Psoas muscle (tissue), 8 donors: Measurements from ENCODE around the gene FKBP3. TPM values are rescaled to one million over a fixed set of nuclear protein-coding genes. Genes with fewer than 3 reads are reported as not detected.

Experiments
- ATAC-seq, 4 donors: fragments of 200-7000 bp; cut with Tn5 transposase; one replicate each; pipeline ENCODE4 v1.9.1; 2020; ENCODE audit warnings: moderate library complexity in 3 of 4, mild to moderate bottlenecking in 2 of 4
- DNase-seq, 2 donors: peaks; one replicate each; pipeline ENCODE4 v3.0.0-alpha.2; 2020
- H3K27ac ChIP-seq: fragments of 200-600 bp; one replicate; pipeline ENCODE4 v1.8.0; 2022
- H3K27me3 ChIP-seq, 3 donors: fragments of 200-600 bp in 1 of 3; one replicate each; pipeline versions ENCODE4 v1.6.1 to v1.8.0; 2013 to 2022; ENCODE audit warnings: low read length in 2 of 3, mild to moderate bottlenecking in 2 of 3, moderate library complexity in 1 of 3; ENCODE audit not compliant: insufficient read depth in 3 of 3
- H3K36me3 ChIP-seq, 2 donors: fragments of 200-600 bp in 1 of 2; one replicate each; pipeline versions ENCODE4 v1.6.1 to v1.8.0; 2013 to 2022; ENCODE audit warnings: low read depth in 1 of 2, mild to moderate bottlenecking in 1 of 2, moderate library complexity in 1 of 2; ENCODE audit not compliant: insufficient read depth in 1 of 2
- H3K4me1 ChIP-seq: fragments of 200-600 bp; one replicate; pipeline ENCODE4 v1.8.0; 2022
- H3K4me3 ChIP-seq: fragments of 200-600 bp; one replicate; pipeline ENCODE4 v1.8.0; 2022; ENCODE audit warnings: mild to moderate bottlenecking
- H3K9me3 ChIP-seq: fragments of 200-600 bp; one replicate; pipeline ENCODE4 v1.8.0; 2022
- whole genome bisulfite sequencing, 3 donors: extraction: QIAGEN DNeasy Blood & Tissue Kit; methylation state at CpG; one replicate each; pipeline versions ENCODE4 v1.1.6 to v1.1.7; 2013; 5-methylcytosine and 5-hydroxymethylcytosine counted together
- intact Hi-C, 2 donors: fragments of 100-400 bp; cut with DNase I; formaldehyde crosslinking; loops; one replicate each; pipeline versions ENCODE4 v1.11.0 to v1.14.2; 2022
- polyA plus RNA-seq, 3 donors: library from polyadenylated mRNA; stranded (reverse); fragments of 200-250 nt; gene quantifications; one replicate each; pipeline ENCODE4 v1.2.3, GENCODE V29; 2013
- total RNA-seq, 4 donors: library from RNA; stranded (reverse); fragmentation: NEBNext Ultra II Directional in 2 of 4; extraction: Animal tissue kit (Norgen Biotek cat#: 25700) in 2 of 4; gene quantifications; one replicate each; pipeline versions ENCODE4 v1.2.1 to v1.2.4, GENCODE V29; 2021 to 2023
- TF ChIP-seq, protein P1 (sequence below): fragments of 200-600 bp; IDR thresholded peaks from one replicate; pipeline ENCODE4 v1.8.0; 2022; ENCODE audit warnings: antibody characterized with exemption
- donor health status: healthy with polysubstance abuse.
- donor health status: DM: no; HTN: no; CAD: no; lungs with moderate emphysema.
- donor health status: Bipolar disorder and iron deficiency.
- donor health status: healthy.
- donor health status: DM: yes; HTN: yes; CAD: no.
- donor health status: DM: no; HTN: no; CAD: no.
- donor health status: DM: no; HTN: no; CAD: no.
- donor health status: DM: yes; HTN: yes; CAD: no.

FKBP3 gene
- total and polyA plus RNA-seq, 7 donors, result 132 to 346 (median 197) TPM

DNA sequence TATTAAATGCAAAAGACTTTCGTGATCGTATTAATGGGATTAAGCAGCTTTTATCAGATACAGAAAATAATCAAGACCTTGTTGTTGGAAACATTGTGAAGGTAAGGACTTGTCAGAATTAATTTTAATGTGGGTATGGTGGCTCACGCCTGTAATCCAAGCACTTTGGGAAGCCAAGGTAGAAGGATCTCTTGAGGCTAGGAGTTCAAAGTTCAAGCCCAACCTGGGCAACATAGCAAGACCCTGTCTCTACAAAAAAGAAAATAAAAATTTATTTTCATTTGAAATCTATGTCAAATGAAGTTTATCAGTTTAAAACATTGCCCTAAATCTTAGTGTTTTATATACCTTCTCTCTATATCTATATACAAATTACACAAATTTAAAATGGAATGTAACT lies 67.6 kb downstream of the FKBP3 start:
- intact Hi-C loops, result no loop called here
- TF ChIP-seq, protein P1, sequence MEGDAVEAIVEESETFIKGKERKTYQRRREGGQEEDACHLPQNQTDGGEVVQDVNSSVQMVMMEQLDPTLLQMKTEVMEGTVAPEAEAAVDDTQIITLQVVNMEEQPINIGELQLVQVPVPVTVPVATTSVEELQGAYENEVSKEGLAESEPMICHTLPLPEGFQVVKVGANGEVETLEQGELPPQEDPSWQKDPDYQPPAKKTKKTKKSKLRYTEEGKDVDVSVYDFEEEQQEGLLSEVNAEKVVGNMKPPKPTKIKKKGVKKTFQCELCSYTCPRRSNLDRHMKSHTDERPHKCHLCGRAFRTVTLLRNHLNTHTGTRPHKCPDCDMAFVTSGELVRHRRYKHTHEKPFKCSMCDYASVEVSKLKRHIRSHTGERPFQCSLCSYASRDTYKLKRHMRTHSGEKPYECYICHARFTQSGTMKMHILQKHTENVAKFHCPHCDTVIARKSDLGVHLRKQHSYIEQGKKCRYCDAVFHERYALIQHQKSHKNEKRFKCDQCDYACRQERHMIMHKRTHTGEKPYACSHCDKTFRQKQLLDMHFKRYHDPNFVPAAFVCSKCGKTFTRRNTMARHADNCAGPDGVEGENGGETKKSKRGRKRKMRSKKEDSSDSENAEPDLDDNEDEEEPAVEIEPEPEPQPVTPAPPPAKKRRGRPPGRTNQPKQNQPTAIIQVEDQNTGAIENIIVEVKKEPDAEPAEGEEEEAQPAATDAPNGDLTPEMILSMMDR, result no peak
- DNase-seq (no peak), ATAC-seq (no peak)
- Histone ChIP-seq H3K9me3 (no peaks in the 10 kb centered on the region), H3K27ac (peak overlapping the region; percentile 83), H3K36me3 (peaks cover 0 to 10% of the 10 kb centered on the region in 2 donors), H3K4me1 (peaks cover 20% of the 10 kb centered on the region), H3K4me3 (peak overlapping the region; percentile 48), H3K27me3 (no peaks in the 10 kb centered on the region)
- WGBS, 3 donors, result 85 to 96% (median 89%) methylated on average over 3 of the region's 3 CpGs

GRCh38 chr14:45065956-45066355 lies 68.3 kb downstream of the FKBP3 start:
- Histone ChIP-seq H3K36me3 (peaks cover 0 to 10% of the 10 kb centered on the region in 2 donors), H3K4me3 (peak overlapping the region; percentile 48), H3K9me3 (no peaks in the 10 kb centered on the region), H3K27me3 (no peaks in the 10 kb centered on the region), H3K27ac (peak overlapping the region; percentile 83), H3K4me1 (peaks cover 20% of the 10 kb centered on the region)
- 42 to 50% (median 47%) methylated on average over 2 of the region's 2 CpGs for WGBS, 3 donors
- DNase-seq (no peak), ATAC-seq (peak; percentile 67 to 72 (median 72))
- TF ChIP-seq, protein P1, result no peak
- intact Hi-C loops, result no loop called here

Other genes starting within 250 kb of the FKBP3 start
- gene KLHL28, start 172.5 kb downstream of the FKBP3 start, total RNA-seq, result 10 to 100 TPM; 10.4 to 15.5 (median 13.0) TPM
- 10 to 100 TPM in 1 of 3 donors, 1 to 10 TPM in 2; 3.3 to 12.2 (median 4.5) TPM for gene KLHL28, start 172.5 kb downstream of the FKBP3 start, polyA plus RNA-seq
- gene TOGARAM1, start 172.3 kb downstream of the FKBP3 start, total RNA-seq, result 10 to 100 TPM in 3 of 4 donors, 1 to 10 TPM in 1; 9.1 to 16.0 (median 11.5) TPM
- gene TOGARAM1, start 172.3 kb downstream of the FKBP3 start, polyA plus RNA-seq, result 1 to 10 TPM; 5.1 to 8.7 (median 5.9) TPM
- gene PRPF39, start 50.4 kb downstream of the FKBP3 start, total RNA-seq, result 10 to 100 TPM; 13.8 to 32.4 (median 20.2) TPM
- 10 to 100 TPM; 10.1 to 23.4 (median 13.1) TPM for gene PRPF39, start 50.4 kb downstream of the FKBP3 start, polyA plus RNA-seq
- gene FANCM, start 1.4 kb upstream of the FKBP3 start, total RNA-seq, result 1 to 10 TPM; 1.5 to 2.4 (median 1.9) TPM
- 1 to 10 TPM; 1.0 to 2.2 (median 1.7) TPM for gene FANCM, start 1.4 kb upstream of the FKBP3 start, polyA plus RNA-seq
- 1 to 10 TPM; 2.0 to 5.1 (median 3.2) TPM for gene MIS18BP1, start 118.7 kb upstream of the FKBP3 start, total RNA-seq
- 1 to 10 TPM; 1.5 to 3.3 (median 2.3) TPM for gene MIS18BP1, start 118.7 kb upstream of the FKBP3 start, polyA plus RNA-seq